Muscle layer of duodenum (tissue), 2 donors: ENCODE measurements around the gene PEX3.
"Not testable (repeated sequence)": the region's sequence is repeated elsewhere in the genome, so short reads cannot be mapped to it uniquely, and the experiment has no call there.

Experiments
- H3K27ac ChIP-seq: one replicate; pipeline ENCODE4 v1.7.0; 2013; ENCODE audit warnings: mild to moderate bottlenecking, low read length
- H3K27me3 ChIP-seq: one replicate; pipeline ENCODE4 v1.7.0; 2013; ENCODE audit warnings: low read depth, mild to moderate bottlenecking, control low read depth, low read length
- H3K36me3 ChIP-seq, 2 donors: one replicate each; pipeline ENCODE4 v1.7.0; 2013; ENCODE audit warnings: low read length in 2 of 2, control low read depth in 1 of 2, mild to moderate bottlenecking in 1 of 2; ENCODE audit not compliant: insufficient read depth in 2 of 2, control insufficient read depth in 1 of 2
- H3K4me1 ChIP-seq, 2 donors: one replicate each; pipeline ENCODE4 v1.7.0; 2013; ENCODE audit warnings: low read length in 2 of 2, mild to moderate bottlenecking in 2 of 2, control low read depth in 1 of 2, moderate library complexity in 1 of 2; ENCODE audit not compliant: insufficient read depth in 2 of 2, control insufficient read depth in 1 of 2
- H3K4me3 ChIP-seq, 2 donors: one replicate each; pipeline ENCODE4 v1.7.0; 2013; ENCODE audit warnings: low read length in 2 of 2, low read depth in 1 of 2, mild to moderate bottlenecking in 1 of 2
- H3K9me3 ChIP-seq, 2 donors: one replicate each; pipeline ENCODE4 v1.7.0; 2013; ENCODE audit warnings: low read length in 2 of 2, control low read depth in 1 of 2, mild to moderate bottlenecking in 1 of 2; ENCODE audit not compliant: control insufficient read depth in 1 of 2
- donor health status: healthy.

Gene PEX3

DNA sequence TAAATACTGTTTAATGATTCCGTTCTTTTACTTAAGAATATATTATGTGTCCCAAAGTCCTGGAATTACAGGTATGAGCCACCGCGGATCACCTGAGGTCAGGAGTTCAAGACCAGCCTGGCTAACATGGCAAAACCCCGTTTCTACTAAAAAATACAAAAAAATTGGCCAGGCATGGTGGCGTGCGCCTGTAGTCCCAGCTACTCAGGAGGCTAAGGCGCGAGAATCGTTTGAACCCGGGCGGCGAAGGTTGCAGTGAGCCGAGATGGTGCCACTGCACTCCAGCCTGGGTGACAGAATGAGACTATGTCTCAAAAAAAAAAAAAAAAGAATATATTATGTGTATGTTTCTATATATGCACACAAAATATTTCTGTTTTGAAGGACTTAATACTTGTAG lies 59.7 kb downstream of the PEX3 start:
- H3K4me1 ChIP-seq, result peaks cover 0 to 29% of the 10 kb centered on the region in 2 donors
- peaks cover 16 to 17% of the 10 kb centered on the region in 2 donors for H3K36me3 ChIP-seq
- H3K9me3 ChIP-seq, H3K27ac ChIP-seq, H3K27me3 ChIP-seq: not testable (repeated sequence)
- peak overlapping the region; percentile 73 to 82 for H3K4me3 ChIP-seq

DNA sequence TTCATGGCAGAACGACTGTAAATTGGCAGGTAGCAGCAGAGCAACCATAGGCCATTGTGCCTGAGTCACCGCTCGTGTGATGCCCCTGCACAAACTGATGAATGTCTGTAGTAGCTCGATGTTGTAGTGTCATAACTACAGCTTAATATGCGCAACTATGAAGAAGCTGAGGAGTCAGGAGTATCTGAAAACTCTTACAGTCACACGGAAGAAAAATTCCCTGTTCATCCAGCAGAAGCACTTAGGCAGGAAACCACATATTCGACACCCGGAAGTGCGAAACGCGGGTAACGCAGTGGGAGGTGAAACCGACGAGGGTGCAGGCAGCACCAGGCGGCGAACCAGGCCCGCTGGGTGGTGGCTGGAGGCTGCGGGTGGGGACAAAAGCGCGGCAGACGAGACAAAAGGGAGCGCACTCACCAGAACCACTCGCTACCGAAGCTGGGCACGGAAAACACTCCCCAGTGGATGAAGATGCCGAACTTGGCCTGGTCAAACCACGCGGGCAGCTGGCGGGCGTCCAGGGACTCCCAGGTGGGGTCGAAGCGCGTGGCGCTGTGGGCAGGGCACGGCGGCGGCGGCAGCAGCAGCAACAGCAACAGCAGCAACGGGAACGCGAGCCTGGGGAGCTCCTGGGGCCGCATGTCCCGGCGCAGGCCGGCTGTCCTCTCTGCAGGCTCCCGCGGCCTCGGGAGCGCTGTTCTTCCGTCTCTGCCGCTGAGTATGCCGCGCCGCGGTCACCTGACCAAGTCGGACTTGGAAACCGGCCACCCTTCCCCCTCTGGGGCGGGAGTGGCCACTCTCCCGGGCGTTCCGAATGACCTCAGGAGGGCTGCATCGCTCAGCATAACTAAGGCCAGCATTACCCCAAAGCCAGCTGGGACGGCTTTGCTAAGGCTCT lies 60.6 kb downstream of the PEX3 start, which contains the start of gene FUCA2:
Gene FUCA2 (minus strand): TSS at position 730 of the 901 bp plus-strand sequence. CDS start 86 bp downstream, at position 644.
- H3K27me3 ChIP-seq, result no peaks in the 10 kb centered on the region
- H3K9me3 ChIP-seq, result no peaks in the 10 kb centered on the region
- peak within 1 kb of the TSS; percentile 62 for H3K27ac ChIP-seq
- peaks cover 0 to 38% of the 10 kb centered on the region in 2 donors for H3K4me1 ChIP-seq
- peak within 1 kb of the TSS; percentile 73 to 82 for H3K4me3 ChIP-seq
- H3K36me3 ChIP-seq, result peaks cover 8 to 10% of the 10 kb centered on the region in 2 donors

DNA sequence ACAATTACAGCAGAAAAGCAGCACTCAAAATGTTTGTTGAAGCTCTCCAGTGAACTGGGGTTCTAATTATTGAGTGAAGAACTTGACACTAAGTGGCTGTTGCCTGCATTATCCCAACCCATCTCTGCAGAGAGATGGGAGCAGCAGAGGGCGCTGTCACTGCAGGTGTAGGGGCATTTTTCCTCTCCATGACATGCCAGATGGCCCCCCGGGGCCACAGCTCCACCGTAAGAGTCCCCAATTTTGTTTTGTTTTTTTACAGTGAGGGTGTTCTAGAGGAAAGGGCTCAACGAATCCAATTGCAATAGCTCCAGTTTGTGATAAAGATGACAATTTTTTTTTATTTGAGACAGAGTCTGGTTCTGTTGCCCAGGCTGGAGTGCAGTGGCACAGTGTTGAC lies 62.8 kb downstream of the PEX3 start:
- Histone ChIP-seq H3K9me3 (no peaks in the 10 kb centered on the region), H3K4me3 (no peak overlapping the region), H3K4me1 (peaks cover 0 to 39% of the 10 kb centered on the region in 2 donors), H3K27me3 (no peaks in the 10 kb centered on the region), H3K27ac (no peak overlapping the region), H3K36me3 (no peaks in the 10 kb centered on the region)

GRCh38 chr6:143515061-143515760 lies 64.6 kb downstream of the PEX3 start:
- Histone ChIP-seq H3K27me3 (no peaks in the 10 kb centered on the region), H3K4me1 (peaks cover 0 to 30% of the 10 kb centered on the region in 2 donors), H3K27ac (no peak overlapping the region), H3K9me3 (no peaks in the 10 kb centered on the region), H3K36me3 (no peaks in the 10 kb centered on the region), H3K4me3 (no peak overlapping the region)

DNA sequence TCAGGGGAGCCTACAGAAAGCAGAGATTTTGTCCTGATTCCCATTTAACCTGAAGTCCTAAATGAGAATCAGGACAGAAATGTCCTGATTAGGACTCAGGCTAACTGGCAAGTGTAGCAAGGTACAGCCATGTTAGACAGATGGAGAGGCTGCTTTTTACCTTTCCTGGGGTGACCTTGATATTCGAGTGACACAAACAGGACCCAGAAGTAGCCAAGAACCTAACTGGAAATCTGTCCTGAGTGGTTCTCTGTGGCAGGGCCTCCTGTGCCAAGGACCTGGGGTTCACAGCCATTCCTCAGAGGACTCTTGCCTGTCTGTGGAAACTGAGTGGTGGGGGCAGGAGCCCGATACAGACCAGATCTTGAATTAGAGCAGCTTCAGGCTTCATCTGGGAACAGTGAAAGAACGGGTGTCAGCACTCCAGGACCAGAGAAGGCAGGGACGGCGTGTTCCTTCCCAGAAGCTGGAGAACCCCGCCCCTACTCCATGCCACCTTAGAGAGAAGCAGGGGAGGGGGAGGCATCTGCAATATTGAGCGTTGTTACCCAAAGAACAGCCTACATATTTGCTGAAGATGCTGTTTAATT lies 65.3 kb downstream of the PEX3 start:
- Histone ChIP-seq H3K4me3 (no peak overlapping the region), H3K4me1 (peaks cover 0 to 24% of the 10 kb centered on the region in 2 donors), H3K9me3 (no peaks in the 10 kb centered on the region), H3K36me3 (no peaks in the 10 kb centered on the region), H3K27me3 (no peaks in the 10 kb centered on the region), H3K27ac (no peak overlapping the region)

- no peaks in the 10 kb centered on the region for H3K9me3 ChIP-seq
- H3K36me3 ChIP-seq, result no peaks in the 10 kb centered on the region
- H3K4me3 ChIP-seq, result no peak overlapping the region
- no peaks in the 10 kb centered on the region for H3K27me3 ChIP-seq
- no peak overlapping the region for H3K27ac ChIP-seq
- H3K4me1 ChIP-seq, result peaks cover 0 to 22% of the 10 kb centered on the region in 2 donors
Measured at GRCh38 chr6:143516690-143517446, 66.3 kb downstream of the PEX3 start.

GRCh38 chr6:143517447-143517773 lies 66.8 kb downstream of the PEX3 start:
- no peak overlapping the region for H3K4me3 ChIP-seq
- H3K27ac ChIP-seq, result no peak overlapping the region
- no peaks in the 10 kb centered on the region for H3K27me3 ChIP-seq

GRCh38 chr6:143522039-143522600 lies 71.5 kb downstream of the PEX3 start:
- Histone ChIP-seq H3K9me3 (no peaks in the 10 kb centered on the region), H3K36me3 (no peaks in the 10 kb centered on the region), H3K4me3 (no peak overlapping the region), H3K4me1 (no peaks in the 10 kb centered on the region), H3K27ac (no peak overlapping the region), H3K27me3 (no peaks in the 10 kb centered on the region)

More at GRCh38 chr6:143517447-143517773, 66.8 kb downstream of the PEX3 start:
- Histone ChIP-seq H3K4me1 (peaks cover 0 to 19% of the 10 kb centered on the region in 2 donors), H3K9me3 (no peaks in the 10 kb centered on the region), H3K36me3 (no peaks in the 10 kb centered on the region)

DNA sequence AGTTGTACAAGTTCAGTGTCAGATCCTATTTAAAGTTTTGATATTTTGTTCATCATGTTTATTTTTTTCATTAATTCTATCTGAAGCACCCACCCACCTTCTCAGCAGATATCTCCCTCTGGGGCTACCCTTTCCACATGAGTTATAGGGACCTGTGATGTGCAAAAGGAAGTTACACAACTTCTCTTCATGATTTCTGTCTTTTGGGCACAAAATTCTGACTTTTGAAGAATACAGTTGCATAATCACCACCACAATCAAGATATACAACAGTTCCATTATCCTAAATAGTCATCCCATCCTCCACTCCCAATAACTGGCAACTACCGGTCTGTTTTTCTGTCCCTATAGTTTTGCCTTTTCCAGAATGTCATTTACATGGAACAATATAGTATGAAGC lies 74.8 kb downstream of the PEX3 start:
- H3K4me3 ChIP-seq, result no peak overlapping the region
- no peaks in the 10 kb centered on the region for H3K9me3 ChIP-seq
- H3K27me3 ChIP-seq, result no peaks in the 10 kb centered on the region
- no peak overlapping the region for H3K27ac ChIP-seq
- H3K36me3 ChIP-seq, result no peaks in the 10 kb centered on the region
- H3K4me1 ChIP-seq, result peaks cover 0 to 4% of the 10 kb centered on the region in 2 donors

- H3K4me1 ChIP-seq, result peaks cover 0 to 4% of the 10 kb centered on the region in 2 donors
- no peaks in the 10 kb centered on the region for H3K36me3 ChIP-seq
- no peaks in the 10 kb centered on the region for H3K9me3 ChIP-seq
- no peaks in the 10 kb centered on the region for H3K27me3 ChIP-seq
- H3K4me3 ChIP-seq, result no peak overlapping the region
- no peak overlapping the region for H3K27ac ChIP-seq
Measured at GRCh38 chr6:143527677-143528076, 77.1 kb downstream of the PEX3 start.
